Non-pigmented ciliary epithelial cell (primary cell): Measurements from ENCODE around the gene SARM1.

Experiments
- DNase-seq: peaks from one replicate; pipeline ENCODE4 v3.0.0-alpha.2; 2010; ENCODE audit warnings: low read depth

SARM1 gene

GRCh38 chr17:28341516-28341915 lies 30.0 kb upstream of the SARM1 start:
- DNase-seq = no peak

- DNase-seq = no peak
Observed at GRCh38 chr17:28342313-28342712, 29.2 kb upstream of the SARM1 start.

DNA sequence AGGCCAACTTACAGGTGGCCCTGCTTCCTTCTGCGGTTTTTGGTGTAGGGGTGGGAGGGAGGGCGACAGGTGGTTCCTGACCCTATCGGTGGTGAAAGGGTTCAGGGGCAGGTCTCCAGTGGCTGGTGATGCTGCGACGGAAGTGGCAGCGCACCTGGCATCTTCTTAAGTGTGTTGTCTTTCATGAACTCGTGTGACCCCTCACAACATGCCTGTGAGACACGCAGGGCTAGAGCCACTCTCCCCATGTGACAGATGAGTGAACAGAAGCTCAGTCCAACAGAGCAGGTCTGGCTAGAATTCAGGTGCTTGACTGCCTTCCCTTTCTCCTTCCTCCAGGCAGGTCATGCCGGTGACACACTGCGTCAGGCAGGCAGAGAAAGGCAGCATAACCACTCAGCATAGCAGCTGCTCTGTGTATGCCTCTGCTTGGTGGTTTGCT lies 28.0 kb upstream of the SARM1 start:
- DNase-seq = no peak

GRCh38 chr17:28344011-28344410 lies 27.5 kb upstream of the SARM1 start:
- DNase-seq = no peak

- no peak for DNase-seq
Observed at GRCh38 chr17:28344435-28344901, 27.0 kb upstream of the SARM1 start.

DNA sequence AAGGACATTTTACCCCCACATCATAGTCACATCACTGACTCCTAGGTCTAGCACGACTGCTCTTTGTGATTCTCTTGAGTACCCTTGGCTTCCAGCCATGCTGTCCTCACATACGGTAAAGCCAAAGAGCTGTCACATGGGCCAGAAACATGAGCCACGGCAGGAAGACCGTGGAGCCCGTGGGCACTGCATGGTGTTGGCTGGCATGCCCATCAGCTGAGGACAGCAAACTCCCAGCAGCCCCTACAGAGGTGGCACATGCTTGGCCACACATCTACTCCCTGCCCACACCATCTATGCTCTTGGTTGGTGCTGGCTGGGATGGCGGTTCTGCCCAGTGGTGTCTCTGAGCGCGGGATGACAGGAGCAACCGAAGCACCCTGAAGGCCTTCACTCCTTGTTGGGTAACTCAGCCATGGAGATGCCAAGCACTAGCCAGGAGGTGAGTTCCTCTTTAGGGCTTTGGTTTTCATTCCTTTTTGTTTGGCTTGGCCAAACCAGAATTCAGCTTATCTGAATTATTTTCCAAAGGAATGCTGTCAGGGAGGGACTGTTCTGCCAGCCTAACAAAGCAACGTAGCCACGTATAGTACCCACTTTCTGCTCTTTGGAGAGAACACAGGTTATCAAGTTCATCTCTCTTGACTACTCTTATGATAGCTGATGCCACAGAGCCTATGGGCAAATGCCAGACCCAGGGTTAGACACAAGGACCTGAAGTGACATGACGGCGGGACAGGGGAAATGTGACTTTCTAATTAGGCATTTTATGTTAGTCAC lies 25.9 kb upstream of the SARM1 start:
- no peak for DNase-seq

- no peak for DNase-seq
Observed at GRCh38 chr17:28346199-28346580, 25.3 kb upstream of the SARM1 start.

- no peak for DNase-seq
Observed at GRCh38 chr17:28346746-28347246, 24.7 kb upstream of the SARM1 start.

DNA sequence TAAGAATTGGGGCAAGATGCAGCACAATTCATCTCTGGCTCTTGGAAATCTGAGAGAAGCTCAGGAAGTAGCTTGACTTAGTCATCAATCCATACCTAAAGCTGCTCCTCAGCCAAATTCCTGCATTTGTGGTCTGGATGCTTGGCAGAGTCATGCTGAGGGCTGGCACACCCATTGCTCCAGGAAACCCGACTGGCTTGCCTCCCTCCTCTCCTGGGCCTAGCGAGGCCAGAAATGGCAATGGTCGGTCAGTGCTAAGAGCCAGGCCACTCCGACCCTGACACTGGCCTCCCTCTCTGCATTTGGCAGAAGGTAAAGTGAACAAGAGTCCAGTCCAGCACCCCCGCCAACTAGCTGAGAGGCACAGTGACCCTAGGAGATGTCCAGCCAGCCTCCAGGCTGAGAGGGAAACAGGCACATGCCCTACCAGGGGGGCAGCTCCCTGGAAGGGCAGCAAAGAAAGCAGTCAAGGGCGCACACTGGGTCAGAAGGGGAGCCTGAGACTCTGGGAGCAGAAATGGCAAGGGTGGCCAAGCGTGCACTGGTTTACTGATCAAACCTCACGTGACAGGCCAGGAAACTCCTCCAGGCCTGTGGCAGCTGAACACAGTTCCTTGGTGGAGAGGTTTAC lies 24.1 kb upstream of the SARM1 start:
- peak; percentile 79 for DNase-seq

- DNase-seq = no peak
Observed at GRCh38 chr17:28348979-28349378, 22.5 kb upstream of the SARM1 start.

DNA sequence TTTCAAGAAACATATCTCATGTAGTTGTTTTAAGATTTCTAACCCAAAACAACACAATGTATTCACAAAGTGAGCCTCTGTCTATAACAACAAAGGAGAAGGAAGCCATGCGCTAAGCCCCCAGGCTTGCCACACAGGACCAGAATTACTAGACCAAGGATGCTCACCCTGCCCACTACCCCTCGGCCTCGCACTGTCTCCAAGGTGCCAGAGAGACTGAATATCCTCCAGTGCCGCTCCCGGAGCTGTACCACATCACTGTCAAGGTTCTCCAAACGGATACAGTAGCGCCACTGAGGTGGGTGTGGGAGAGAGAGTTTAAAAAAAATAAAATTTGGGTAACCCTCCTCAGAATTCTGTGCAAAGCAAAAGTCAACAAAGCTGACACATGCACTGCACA lies 21.2 kb upstream of the SARM1 start:
- DNase-seq = no peak

DNA sequence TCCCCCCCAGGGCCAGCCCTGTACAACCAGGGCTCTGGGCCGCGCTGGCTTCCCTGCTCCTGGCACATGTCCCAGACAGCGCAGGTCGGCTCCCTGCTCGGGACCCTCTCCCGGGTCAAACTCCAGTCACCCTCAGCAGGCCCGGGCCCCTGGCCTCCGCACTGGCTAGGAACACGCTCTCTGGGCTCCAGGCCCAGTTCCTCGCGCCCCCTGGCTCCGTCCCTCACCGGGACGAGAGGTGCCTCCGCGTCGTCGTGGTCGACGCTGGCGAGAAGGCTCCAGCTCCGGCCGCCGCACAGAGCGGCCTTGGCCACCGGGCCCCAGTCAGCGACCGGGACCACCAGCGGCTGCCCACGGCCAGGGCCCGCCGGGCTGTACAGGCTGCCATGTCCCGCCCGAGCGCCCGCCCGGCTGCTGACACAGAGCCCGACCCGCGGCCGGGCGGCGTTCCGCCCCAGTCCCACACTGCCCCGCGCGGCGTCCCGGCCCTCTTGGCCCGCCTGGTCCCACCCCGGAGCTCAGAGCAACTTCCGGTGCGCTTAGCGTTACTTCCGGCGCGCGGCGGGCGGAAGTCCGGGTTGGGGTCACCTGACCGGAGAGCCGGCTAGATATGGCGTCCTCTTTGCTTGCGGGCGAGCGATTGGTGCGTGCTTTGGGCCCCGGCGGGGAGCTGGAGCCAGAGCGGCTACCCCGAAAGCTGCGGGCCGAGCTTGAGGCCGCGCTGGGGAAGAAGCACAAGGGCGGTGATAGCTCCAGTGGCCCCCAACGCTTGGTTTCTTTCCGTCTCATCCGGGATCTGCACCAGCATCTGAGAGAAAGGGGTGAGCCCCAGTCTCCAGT lies 14.2 kb upstream of the SARM1 start, which contains the start of gene POLDIP2:
Gene POLDIP2, minus strand, starts transcription at position 467 of the 840 bp plus-strand sequence. Its CDS starts 79 bp downstream, at position 388.
- DNase-seq = peak; percentile 61

GRCh38 chr17:28357901-28358197 lies 13.6 kb upstream of the SARM1 start:
- DNase-seq = no peak

GRCh38 chr17:28363186-28363585 lies 8.3 kb upstream of the SARM1 start:
- no peak for DNase-seq

- DNase-seq = no peak
Observed at GRCh38 chr17:28363776-28364650, 7.5 kb upstream of the SARM1 start.

DNA sequence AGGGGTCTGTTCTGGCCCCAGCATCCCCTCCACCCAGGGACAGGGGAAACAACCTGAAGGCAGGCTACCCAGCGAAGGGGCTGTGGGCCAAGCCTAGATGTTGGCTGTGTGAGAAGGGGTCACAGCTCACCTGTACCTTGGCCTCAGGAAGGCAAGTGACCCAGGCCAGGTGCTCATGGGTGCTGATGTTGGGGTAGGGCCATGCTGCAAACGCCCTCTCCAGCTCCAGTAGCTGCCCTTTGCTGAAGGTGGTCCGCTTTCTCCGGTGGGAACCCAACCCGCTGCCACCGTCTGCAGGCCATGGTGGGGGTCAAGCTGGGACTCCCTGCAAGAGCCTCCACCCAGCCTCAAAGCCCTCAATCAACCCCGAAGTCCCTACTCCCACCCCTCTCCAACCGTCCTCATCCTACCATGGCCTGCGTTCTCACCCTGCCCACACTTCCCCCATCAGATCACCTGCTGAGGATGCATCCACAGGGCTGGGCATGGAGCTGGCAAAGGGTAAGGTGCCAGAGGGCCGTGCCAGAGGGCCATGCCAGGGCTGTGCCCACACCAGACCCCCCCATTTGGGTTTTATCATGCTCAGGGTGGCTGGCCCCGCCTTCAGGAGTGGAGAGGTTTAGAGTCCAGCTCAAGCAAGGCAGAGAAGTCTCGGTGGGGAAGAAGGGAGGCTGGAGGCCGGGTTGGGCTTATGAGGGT lies 6.7 kb upstream of the SARM1 start, which contains the start of gene SEBOX:
Gene SEBOX, minus strand, starts transcription at position 535 of the 699 bp plus-strand sequence. Its CDS starts 48 bp downstream, at position 487.
- DNase-seq = no peak

- DNase-seq = no peak
Observed at GRCh38 chr17:28365487-28365886, 6.0 kb upstream of the SARM1 start.

- DNase-seq = no peak
Observed at GRCh38 chr17:28366605-28367004, 4.9 kb upstream of the SARM1 start.

DNA sequence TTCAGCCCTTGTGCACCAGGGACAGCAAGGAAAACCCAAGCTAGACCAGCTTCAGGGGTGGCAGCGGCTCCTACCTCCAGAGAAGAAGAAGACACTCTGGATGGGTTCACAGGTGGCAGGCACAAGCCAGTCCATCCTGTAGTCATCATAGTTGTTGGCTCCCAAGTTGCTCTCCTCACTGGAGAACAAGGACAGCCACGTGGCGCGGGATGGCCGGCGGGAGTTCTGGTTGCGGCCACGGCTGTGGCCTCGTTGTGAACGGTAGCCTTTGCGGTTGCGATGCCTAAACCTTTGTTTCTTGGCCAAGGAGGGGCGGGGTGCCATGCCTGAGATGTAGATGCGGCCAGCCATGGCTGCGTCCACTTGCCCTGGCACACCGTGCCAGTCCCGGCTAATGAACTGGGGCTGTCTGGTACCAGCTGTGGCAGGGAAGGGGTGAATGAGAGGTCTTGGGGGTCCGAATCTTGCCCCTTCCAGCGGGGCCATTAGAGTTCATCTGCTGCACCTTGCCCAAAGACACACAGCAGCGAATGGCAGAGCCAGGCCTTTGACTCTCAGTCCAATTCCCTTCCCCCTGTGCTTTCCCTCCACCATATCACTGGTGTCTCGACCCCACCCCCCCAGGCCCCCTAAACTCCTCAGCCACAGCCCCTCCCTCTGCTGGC lies 3.7 kb upstream of the SARM1 start:
- no peak for DNase-seq

GRCh38 chr17:28368306-28368831 lies 3.1 kb upstream of the SARM1 start:
- no peak for DNase-seq
